ENCODE data around the gene ZBTB16.

The ZBTB16 gene

DNA sequence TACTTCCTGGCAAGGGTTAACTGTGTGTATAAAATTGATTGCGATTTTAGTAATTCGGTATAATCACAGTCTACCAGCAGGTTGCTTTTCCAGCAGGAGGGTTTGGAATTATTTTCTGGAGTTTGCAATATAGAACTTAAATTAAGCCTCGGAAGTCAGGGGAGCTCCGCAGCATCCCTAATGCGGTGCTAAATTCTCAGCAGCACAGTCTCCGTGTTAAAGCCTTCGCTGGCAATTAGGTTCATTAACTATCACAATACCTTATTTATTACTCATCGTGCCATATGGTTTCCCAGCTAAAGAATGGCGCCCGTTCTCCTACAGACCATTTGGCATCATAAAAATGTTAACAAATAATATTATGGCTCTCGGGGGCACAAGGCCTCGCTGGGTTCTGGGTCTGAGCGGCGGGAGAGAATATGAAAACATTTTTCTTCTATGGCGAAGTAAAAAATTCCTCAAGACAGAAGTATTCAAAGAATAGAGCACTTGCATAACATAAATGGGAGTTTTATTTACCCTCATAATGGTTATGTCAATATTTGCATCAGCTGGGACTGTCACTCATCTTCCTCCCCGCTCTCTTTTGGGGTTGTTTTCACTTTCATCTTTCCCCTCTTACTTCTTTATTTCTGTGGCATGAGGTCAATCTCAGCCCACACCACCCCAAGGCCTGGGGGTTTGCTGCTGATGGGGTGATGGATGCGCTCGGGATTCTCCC, 28.1 kb upstream of the ZBTB16 start:
- Mint-ChIP-seq H3K27me3 (ENCODE audit: low read depth, poor library complexity) (peaks cover 19% of the 10 kb centered on the region), H3K4me3 (no peak overlapping the region), H3K4me1 (peaks cover 7% of the 10 kb centered on the region), H3K27ac (no peak overlapping the region), H3K36me3 (ENCODE audit: low read depth) (no peaks in the 10 kb centered on the region), H3K9me3 (no peaks in the 10 kb centered on the region)
- TF ChIP-seq, protein P1, sequence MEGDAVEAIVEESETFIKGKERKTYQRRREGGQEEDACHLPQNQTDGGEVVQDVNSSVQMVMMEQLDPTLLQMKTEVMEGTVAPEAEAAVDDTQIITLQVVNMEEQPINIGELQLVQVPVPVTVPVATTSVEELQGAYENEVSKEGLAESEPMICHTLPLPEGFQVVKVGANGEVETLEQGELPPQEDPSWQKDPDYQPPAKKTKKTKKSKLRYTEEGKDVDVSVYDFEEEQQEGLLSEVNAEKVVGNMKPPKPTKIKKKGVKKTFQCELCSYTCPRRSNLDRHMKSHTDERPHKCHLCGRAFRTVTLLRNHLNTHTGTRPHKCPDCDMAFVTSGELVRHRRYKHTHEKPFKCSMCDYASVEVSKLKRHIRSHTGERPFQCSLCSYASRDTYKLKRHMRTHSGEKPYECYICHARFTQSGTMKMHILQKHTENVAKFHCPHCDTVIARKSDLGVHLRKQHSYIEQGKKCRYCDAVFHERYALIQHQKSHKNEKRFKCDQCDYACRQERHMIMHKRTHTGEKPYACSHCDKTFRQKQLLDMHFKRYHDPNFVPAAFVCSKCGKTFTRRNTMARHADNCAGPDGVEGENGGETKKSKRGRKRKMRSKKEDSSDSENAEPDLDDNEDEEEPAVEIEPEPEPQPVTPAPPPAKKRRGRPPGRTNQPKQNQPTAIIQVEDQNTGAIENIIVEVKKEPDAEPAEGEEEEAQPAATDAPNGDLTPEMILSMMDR (IDR thresholded peaks at IDR 0.05) = no peak
- DNase-seq = no peak

DNA sequence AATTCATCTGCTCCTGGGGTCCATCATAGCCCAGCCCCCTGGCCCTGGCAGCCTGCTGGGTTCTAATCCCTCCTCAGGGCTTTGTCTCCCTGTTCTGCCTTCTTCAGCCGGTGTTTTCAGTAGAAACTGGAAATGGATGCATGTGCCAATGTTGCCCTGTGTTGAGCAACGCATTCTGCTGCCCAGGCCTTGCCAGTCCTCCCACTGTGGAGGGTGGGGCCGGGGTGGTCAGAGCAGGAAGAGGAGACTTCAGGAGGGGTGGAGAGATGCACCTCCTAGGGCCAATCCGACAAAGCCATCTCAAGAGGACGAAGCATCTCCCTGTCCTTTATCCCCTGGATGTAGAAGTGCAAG, 27.6 kb upstream of the ZBTB16 start:
- no peak overlapping the region for H3K4me3 Mint-ChIP-seq
- H3K27ac Mint-ChIP-seq = no peak overlapping the region
- no peaks in the 10 kb centered on the region for H3K9me3 Mint-ChIP-seq
- TF ChIP-seq, protein P1 (IDR thresholded peaks at IDR 0.05) = no peak
- peaks cover 12% of the 10 kb centered on the region for H3K4me1 Mint-ChIP-seq
- DNase-seq = no peak
- H3K27me3 Mint-ChIP-seq (ENCODE audit: low read depth, poor library complexity) = peaks cover 19% of the 10 kb centered on the region
- H3K36me3 Mint-ChIP-seq (ENCODE audit: low read depth) = no peaks in the 10 kb centered on the region

DNA sequence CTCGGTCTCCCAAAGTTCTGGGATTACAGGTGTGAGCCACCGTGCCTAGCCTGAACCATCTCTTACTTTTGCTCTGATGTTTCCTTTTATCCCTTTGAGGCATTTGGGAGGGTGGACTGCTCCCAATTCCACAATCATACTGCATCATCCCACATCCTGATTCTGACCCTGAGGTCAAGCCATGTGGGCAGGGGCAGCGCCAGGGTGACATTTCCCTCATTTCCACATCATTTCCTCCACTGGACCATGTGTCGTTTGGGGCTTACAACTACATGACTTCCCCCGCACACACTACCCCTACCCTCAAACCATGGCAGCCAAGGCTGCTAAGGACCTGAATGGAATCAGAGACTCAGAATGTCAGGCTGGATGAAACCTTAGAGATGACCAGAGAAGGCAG, 26.4 kb upstream of the ZBTB16 start:
- TF ChIP-seq, protein P1 (IDR thresholded peaks at IDR 0.05) = no peak
- DNase-seq = no peak
- no peak overlapping the region for H3K4me3 Mint-ChIP-seq
- H3K4me1 Mint-ChIP-seq = peaks cover 18% of the 10 kb centered on the region
- no peaks in the 10 kb centered on the region for H3K9me3 Mint-ChIP-seq
- no peak overlapping the region for H3K27ac Mint-ChIP-seq
- H3K27me3 Mint-ChIP-seq (ENCODE audit: low read depth, poor library complexity) = peaks cover 19% of the 10 kb centered on the region
- no peaks in the 10 kb centered on the region for H3K36me3 Mint-ChIP-seq (ENCODE audit: low read depth)

DNA sequence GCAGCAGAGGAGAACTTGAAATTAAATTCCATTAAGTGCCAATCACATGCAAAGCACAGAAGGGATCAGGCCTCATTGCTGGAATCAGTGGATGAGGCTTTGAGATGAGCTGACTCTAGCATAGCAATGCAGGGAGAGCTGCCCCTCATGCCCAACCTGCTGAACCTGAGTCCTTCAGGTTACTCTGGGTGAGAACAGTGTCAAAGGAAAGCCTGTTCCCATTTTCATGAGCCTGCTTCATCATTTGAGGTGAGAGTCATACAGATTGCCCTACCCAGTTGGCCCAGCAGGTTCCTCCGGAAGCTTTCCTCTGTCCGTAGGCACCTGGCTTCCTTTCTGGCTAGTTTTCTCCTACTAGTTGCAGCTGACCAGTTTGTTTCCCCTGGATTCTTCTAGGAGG, 25.9 kb upstream of the ZBTB16 start:
- peaks cover 19% of the 10 kb centered on the region for H3K27me3 Mint-ChIP-seq (ENCODE audit: low read depth, poor library complexity)

DNA sequence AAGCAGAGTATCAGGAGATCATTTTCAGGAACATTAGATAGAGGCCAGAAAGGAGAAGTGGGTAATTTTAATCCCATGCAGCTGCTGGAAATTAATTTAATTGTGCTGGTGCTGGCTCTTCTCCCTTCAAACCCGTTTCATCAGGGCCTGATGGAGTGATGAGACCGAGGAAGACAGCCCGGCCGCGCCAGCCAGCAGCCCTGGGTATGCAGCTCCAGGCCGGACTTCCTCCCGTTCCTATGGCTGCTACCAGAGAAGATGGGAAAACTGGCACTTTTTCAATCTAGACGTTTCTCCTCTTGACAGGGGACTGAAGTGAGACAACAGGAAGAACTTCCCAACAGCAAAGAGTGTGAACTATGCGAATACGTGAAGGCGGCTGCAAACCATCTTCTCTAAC, 24.6 kb upstream of the ZBTB16 start:
- H3K4me1 Mint-ChIP-seq = peaks cover 23% of the 10 kb centered on the region
- peaks cover 14% of the 10 kb centered on the region for H3K27me3 Mint-ChIP-seq (ENCODE audit: low read depth, poor library complexity)
- H3K27ac Mint-ChIP-seq = no peak overlapping the region
- H3K9me3 Mint-ChIP-seq = no peaks in the 10 kb centered on the region
- TF ChIP-seq, protein P1 (IDR thresholded peaks at IDR 0.05) = no peak
- no peak overlapping the region for H3K4me3 Mint-ChIP-seq
- DNase-seq = no peak
- H3K36me3 Mint-ChIP-seq (ENCODE audit: low read depth) = no peaks in the 10 kb centered on the region

More for the DNA sequence above, 25.9 kb upstream of the ZBTB16 start:
- H3K4me3 Mint-ChIP-seq = no peak overlapping the region
- no peaks in the 10 kb centered on the region for H3K36me3 Mint-ChIP-seq (ENCODE audit: low read depth)
- no peak overlapping the region for H3K27ac Mint-ChIP-seq
- no peaks in the 10 kb centered on the region for H3K9me3 Mint-ChIP-seq
- H3K4me1 Mint-ChIP-seq = peaks cover 19% of the 10 kb centered on the region
- no peak for DNase-seq
- TF ChIP-seq, protein P1 (IDR thresholded peaks at IDR 0.05) = no peak

DNA sequence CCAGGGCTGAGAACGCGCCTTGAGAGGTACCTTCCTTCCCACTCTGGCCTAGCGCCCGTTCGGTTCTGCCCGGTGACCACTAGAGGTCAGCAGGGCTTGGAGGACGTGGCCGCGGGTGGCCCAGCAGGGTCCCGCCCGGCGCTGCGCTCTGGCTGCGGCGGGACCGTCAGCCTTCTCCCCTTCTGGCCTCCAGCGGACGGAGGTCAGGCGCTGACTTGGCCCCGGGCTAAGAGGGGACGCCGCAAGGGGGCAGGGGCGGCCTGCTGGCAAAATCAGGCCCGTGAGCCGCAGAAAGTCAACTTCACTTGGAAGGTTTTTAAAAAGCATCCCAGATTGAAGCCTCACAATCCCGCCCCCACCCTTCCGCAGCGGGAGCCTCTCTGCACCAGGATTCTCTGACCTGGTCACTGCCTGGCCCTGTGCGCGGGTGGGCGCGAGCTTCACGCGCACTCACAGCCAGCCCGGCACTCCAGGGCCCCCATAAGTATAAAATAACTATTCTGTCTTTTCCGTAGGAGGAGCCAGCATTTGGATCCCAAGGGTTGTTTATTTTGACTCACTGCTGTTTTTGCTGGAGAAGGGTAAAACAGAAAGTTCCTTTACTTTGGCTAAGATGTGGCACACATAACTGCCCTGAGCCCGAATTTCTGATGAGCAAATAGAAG, 23.2 kb upstream of the ZBTB16 start:
- H3K9me3 Mint-ChIP-seq = no peaks in the 10 kb centered on the region
- H3K4me3 Mint-ChIP-seq = peak overlapping the region; percentile 28
- H3K27me3 Mint-ChIP-seq (ENCODE audit: low read depth, poor library complexity) = peaks cover 14% of the 10 kb centered on the region
- no peak overlapping the region for H3K27ac Mint-ChIP-seq
- H3K36me3 Mint-ChIP-seq (ENCODE audit: low read depth) = no peaks in the 10 kb centered on the region
- peak; percentile 89 for DNase-seq
- TF ChIP-seq, protein P1 (IDR thresholded peaks at IDR 0.05) = peak; percentile 96
- peaks cover 33% of the 10 kb centered on the region for H3K4me1 Mint-ChIP-seq
